Loucy (cell line): ENCODE results near the gene METTL21A.

ENCODE experiments used
- CTCF ChIP-seq: fragments of 200-600 bp; sonication (generic); conservative IDR thresholded peaks from 2 replicates; pipeline ENCODE4 v1.5.1; 2014; ENCODE audit warnings: mild to moderate bottlenecking, antibody characterized with exemption, low read length
- EZH2phosphoT487 ChIP-seq: fragments of 200-600 bp; IDR thresholded peaks from 2 replicates; pipeline ENCODE4 v1.6.1; 2018; ENCODE audit warnings: antibody characterized with exemption, mild to moderate bottlenecking, moderate library complexity, borderline replicate concordance

DNA sequence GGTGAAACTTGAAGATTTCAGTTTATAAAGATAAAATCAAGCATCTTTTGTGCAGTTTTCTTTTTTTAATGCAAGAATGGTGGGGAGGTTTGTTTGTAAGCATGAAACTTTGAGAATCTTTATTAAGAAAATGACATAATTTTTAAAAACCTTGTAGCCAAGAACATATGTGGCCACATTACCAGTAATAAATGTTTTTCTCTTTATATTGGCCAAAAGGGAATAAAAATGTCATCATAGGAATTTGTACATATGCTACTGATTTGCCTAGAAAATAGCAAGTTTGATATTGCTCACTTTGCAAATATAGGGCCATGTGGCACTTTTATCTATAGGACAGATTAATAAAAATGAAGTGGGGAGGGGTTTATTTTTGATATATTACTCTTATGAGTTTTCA lies 25.6 kb downstream of the METTL21A start:
- no peak for TF ChIP-seq CTCF
- no peak for TF ChIP-seq EZH2phosphoT487
